Kidney (tissue), 14 donors: ENCODE results near the gene RTP3. TPM values are rescaled to one million over a fixed set of nuclear protein-coding genes. Genes with fewer than 3 reads are reported as not detected.
A peak's percentile ranks its signal among the peaks of the same experiment; 100 is the strongest.

ENCODE experiments used
- DNase-seq, 5 donors: peaks; one replicate each; pipeline ENCODE4 v3.0.0-alpha.2; 2013 to 2020
- FAIRE-seq: peaks from 2 replicates; lab custom pipeline; 2012; peaks lifted over from hg19 to GRCh38; lab: Jason Lieb, UNC
- H3K27ac ChIP-seq, 2 donors: one replicate each; pipeline ENCODE4 v1.7.0; 2013; ENCODE audit warnings: low read depth in 2 of 2, low read length in 2 of 2, inconsistent platforms in 1 of 2
- H3K27me3 ChIP-seq: one replicate; pipeline ENCODE4 v1.7.1; 2013; ENCODE audit warnings: low read length, inconsistent platforms; ENCODE audit not compliant: control insufficient read depth, insufficient read depth
- H3K36me3 ChIP-seq, 3 donors: one replicate each; pipeline versions ENCODE4 v1.7.0 to v1.7.1; 2013; ENCODE audit warnings: low read length in 3 of 3, control low read depth in 1 of 3, inconsistent platforms in 1 of 3; ENCODE audit not compliant: insufficient read depth in 3 of 3, control insufficient read depth in 2 of 3
- H3K4me1 ChIP-seq, 3 donors: one replicate each; pipeline versions ENCODE4 v1.7.0 to v1.7.1; 2013; ENCODE audit warnings: low read length in 3 of 3, inconsistent platforms in 1 of 3, low read depth in 1 of 3; ENCODE audit not compliant: control insufficient read depth in 2 of 3, insufficient read depth in 2 of 3
- H3K4me3 ChIP-seq, 3 donors: one replicate each; pipeline versions ENCODE4 v1.7.0 to v1.8.1; 2013; ENCODE audit warnings: low read length in 3 of 3, control low read depth in 1 of 3, inconsistent platforms in 1 of 3
- H3K9ac ChIP-seq, 3 donors: one replicate each; pipeline versions ENCODE4 v1.7.0 to v1.7.1; 2013; ENCODE audit warnings: low read length in 3 of 3, control low read depth in 1 of 3, inconsistent platforms in 1 of 3
- H3K9me3 ChIP-seq, 3 donors: one replicate each; pipeline versions ENCODE4 v1.7.0 to v1.7.1; 2013; ENCODE audit warnings: low read length in 3 of 3, control low read depth in 1 of 3, inconsistent platforms in 1 of 3; ENCODE audit not compliant: control insufficient read depth in 2 of 3, insufficient read depth in 1 of 3
- intact Hi-C: fragments of 100-400 bp; cut with DNase I; formaldehyde crosslinking; loops from one replicate; pipeline ENCODE4 v1.11.1; 2022
- polyA plus RNA-seq: library from polyadenylated mRNA; stranded (reverse); fragments of 350-450 nt; fragmentation: Illumina TruSeq; extraction: RNeasy Lipid Tissue Mini Kit (QIAGEN cat#74804); gene quantifications from one replicate; pipeline ENCODE4 v1.2.3, GENCODE V29; 2014; ENCODE audit warnings: low read depth, low replicate concordance; ENCODE audit not compliant: insufficient read depth
- total RNA-seq: library from RNA; stranded (reverse); fragmentation: NEBNext Ultra II Directional; extraction: Animal tissue kit (Norgen Biotek cat#: 25700); gene quantifications from one replicate; pipeline ENCODE4 v1.2.1, GENCODE V29; 2021
- TF ChIP-seq, protein P1 (sequence below): IDR thresholded peaks from 3 replicates; pipeline ENCODE4 v1.5.1; 2012; ENCODE audit warnings: mild to moderate bottlenecking, moderate library complexity, borderline replicate concordance; ENCODE audit not compliant: insufficient read depth; ENCODE audit errors: extremely low read depth
- donor health status: control.
- donor health status: control.
- donor health status: control.
- donor health status: control.
- donor health status: control.
- donor health status: DM: yes; HTN: yes; CAD: no.
- donor health status: Normal renal cell carcinoma (clear cell type).

Gene RTP3
- total and polyA plus RNA-seq, 2 donors from 2014 or later: 0.30 TPM; not detected in 1

DNA sequence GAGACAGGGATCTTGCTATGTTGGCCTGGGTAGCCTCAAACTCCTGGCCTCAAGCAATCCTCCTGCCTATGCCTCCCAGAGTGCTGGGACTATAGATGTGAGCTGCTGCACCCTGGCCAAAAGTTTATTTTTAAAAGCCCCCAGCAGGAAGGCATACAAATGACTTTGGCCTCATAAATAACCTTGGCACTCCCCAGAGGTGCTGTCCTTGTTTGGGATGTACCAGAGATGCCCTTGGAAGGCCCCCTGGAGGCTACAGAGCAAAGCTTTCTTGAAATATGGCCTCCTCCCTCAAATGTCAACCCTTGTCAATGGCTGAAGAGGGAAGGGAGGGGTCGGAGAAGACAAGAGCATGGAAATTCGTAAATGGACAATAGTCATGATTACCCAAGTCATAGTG, 14.0 kb upstream of the RTP3 start:
- TF ChIP-seq, protein P1, sequence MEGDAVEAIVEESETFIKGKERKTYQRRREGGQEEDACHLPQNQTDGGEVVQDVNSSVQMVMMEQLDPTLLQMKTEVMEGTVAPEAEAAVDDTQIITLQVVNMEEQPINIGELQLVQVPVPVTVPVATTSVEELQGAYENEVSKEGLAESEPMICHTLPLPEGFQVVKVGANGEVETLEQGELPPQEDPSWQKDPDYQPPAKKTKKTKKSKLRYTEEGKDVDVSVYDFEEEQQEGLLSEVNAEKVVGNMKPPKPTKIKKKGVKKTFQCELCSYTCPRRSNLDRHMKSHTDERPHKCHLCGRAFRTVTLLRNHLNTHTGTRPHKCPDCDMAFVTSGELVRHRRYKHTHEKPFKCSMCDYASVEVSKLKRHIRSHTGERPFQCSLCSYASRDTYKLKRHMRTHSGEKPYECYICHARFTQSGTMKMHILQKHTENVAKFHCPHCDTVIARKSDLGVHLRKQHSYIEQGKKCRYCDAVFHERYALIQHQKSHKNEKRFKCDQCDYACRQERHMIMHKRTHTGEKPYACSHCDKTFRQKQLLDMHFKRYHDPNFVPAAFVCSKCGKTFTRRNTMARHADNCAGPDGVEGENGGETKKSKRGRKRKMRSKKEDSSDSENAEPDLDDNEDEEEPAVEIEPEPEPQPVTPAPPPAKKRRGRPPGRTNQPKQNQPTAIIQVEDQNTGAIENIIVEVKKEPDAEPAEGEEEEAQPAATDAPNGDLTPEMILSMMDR: no peak
- Histone ChIP-seq H3K4me3 (no peak overlapping the region), H3K27ac (no peak overlapping the region), H3K9me3 (no peaks in the 10 kb centered on the region), H3K4me1 (peaks cover 0 to 18% (median 10%) of the 10 kb centered on the region in 3 donors), H3K27me3 (no peaks in the 10 kb centered on the region), H3K36me3 (no peaks in the 10 kb centered on the region), H3K9ac (no peak overlapping the region)
- DNase-seq (no peak), FAIRE-seq (no peak)
- intact Hi-C loops: no loop called here

DNA sequence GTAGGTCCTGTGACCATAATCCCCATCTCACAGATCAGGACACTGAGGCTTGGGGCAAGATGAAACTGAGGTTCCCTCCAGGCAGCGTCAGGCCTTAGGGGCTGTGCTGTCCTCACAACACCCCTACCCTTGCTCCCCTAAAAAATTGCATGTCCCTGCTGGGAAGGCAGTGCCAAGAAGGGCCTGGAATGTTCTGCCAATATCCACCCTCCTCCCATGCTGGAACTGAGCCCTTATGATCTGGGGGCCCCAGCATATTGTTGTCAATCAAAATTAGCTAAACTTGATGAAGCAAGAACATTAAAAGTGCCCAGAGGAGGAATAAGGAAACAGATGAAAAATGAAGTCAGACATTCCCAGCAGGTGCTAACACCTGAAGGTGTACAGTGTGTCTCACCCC, 13.4 kb upstream of the RTP3 start:
- DNase-seq: no peak
- H3K27ac ChIP-seq: no peak overlapping the region
- H3K9ac ChIP-seq: no peak overlapping the region
- TF ChIP-seq, protein P1: no peak
- intact Hi-C loops: no loop called here
- no peaks in the 10 kb centered on the region for H3K27me3 ChIP-seq
- FAIRE-seq: no peak
- no peak overlapping the region for H3K4me3 ChIP-seq
- no peaks in the 10 kb centered on the region for H3K9me3 ChIP-seq
- no peaks in the 10 kb centered on the region for H3K36me3 ChIP-seq
- H3K4me1 ChIP-seq: peaks cover 0 to 24% (median 14%) of the 10 kb centered on the region in 3 donors

DNA sequence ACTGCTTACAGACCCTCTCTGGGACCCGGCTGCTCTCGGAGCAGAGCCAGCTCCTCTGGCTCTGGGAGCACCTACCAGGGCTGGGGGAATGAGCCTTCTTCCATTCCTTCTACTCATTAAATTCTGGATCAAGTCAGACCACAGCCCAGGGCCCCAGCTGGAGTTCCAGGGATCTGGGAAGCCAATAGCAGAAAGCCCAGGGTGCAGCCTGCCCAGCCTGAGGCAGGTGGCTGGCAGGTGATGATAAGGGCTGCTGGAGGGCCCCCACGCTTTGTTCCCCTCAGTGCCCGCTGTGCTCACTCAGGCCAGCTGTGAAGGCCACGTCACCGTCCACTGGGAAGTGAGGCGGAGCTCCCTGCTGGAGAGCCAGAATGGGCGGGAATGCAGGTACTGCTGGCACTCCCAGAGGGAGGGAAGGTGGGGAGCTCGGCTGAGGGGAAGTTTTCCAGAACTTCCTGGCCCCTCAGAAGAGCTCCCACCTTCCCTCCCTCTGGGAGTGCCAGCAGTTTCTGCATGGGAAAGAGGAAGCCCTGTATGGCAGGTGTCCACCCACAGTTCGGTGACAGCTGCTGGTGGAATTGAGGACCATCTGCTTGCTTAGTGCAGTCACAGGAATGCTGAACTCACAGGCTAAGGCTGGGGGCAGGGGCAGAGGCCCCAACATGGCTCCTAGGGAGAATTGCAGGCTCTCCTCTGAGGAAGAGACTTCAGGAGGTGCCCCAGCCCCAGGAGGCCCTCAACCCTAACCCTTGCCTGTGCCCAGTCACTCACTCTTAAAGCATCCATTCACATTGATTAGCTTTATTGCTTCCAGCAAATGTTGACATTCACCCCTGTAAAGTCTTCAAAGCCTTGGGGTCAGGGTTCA, 12.6 kb upstream of the RTP3 start:
- TF ChIP-seq, protein P1: no peak
- intact Hi-C loops: no loop called here
- peak overlapping the region; percentile 25 to 78 for H3K27ac ChIP-seq
- FAIRE-seq (no peak), DNase-seq (peak; percentile 76 to 94 (median 78))
- no peak overlapping the region for H3K9ac ChIP-seq
- H3K4me3 ChIP-seq: no peak overlapping the region
- H3K27me3 ChIP-seq: no peaks in the 10 kb centered on the region
- H3K4me1 ChIP-seq: peaks cover 0 to 24% (median 14%) of the 10 kb centered on the region in 3 donors
- H3K36me3 ChIP-seq: no peaks in the 10 kb centered on the region
- H3K9me3 ChIP-seq: no peaks in the 10 kb centered on the region
